ENCODE measurements around the gene MAD2L1BP.
"Not testable (repeated sequence)": the region's sequence is repeated elsewhere in the genome, so short reads cannot be mapped to it uniquely, and the experiment has no call there.

Gene MAD2L1BP

GRCh38 chr6:43657221-43657802, 21.7 kb downstream of the MAD2L1BP start:
- Histone ChIP-seq H3K27me3 (ENCODE audit: control insufficient read depth, insufficient read depth, low read length) (no peaks in the 10 kb centered on the region), H3K4me1 (ENCODE audit: control insufficient read depth, insufficient read depth, low read length) (no peaks in the 10 kb centered on the region), H3K9ac (ENCODE audit: low read length) (no peak overlapping the region)

GRCh38 chr6:43658161-43658560, 22.5 kb downstream of the MAD2L1BP start:
- no peaks in the 10 kb centered on the region for H3K4me1 ChIP-seq (ENCODE audit: control insufficient read depth, insufficient read depth, low read length)
- H3K9ac ChIP-seq (ENCODE audit: low read length) = no peak overlapping the region
- no peak overlapping the region for H3K4me3 ChIP-seq (ENCODE audit: low read length)
- no peaks in the 10 kb centered on the region for H3K27me3 ChIP-seq (ENCODE audit: control insufficient read depth, insufficient read depth, low read length)
- H3K27ac ChIP-seq (ENCODE audit: low read depth, low read length) = no peak overlapping the region
- H3K36me3 ChIP-seq (ENCODE audit: control insufficient read depth, insufficient read depth, low read length) = no peaks in the 10 kb centered on the region

More at GRCh38 chr6:43657221-43657802, 21.7 kb downstream of the MAD2L1BP start:
- no peak overlapping the region for H3K4me3 ChIP-seq (ENCODE audit: low read length)
- no peaks in the 10 kb centered on the region for H3K36me3 ChIP-seq (ENCODE audit: control insufficient read depth, insufficient read depth, low read length)
- no peak overlapping the region for H3K27ac ChIP-seq (ENCODE audit: low read depth, low read length)

GRCh38 chr6:43662948-43663347, 27.3 kb downstream of the MAD2L1BP start:
- H3K36me3 ChIP-seq (ENCODE audit: control insufficient read depth, insufficient read depth, low read length); H3K9ac ChIP-seq (ENCODE audit: low read length); H3K27ac ChIP-seq (ENCODE audit: low read depth, low read length): not testable (repeated sequence)

GRCh38 chr6:43665376-43665775, 29.7 kb downstream of the MAD2L1BP start:
- Histone ChIP-seq H3K4me3 (ENCODE audit: low read length) (no peak overlapping the region), H3K27me3 (ENCODE audit: control insufficient read depth, insufficient read depth, low read length) (peaks cover 1% of the 10 kb centered on the region), H3K9ac (ENCODE audit: low read length) (no peak overlapping the region), H3K36me3 (ENCODE audit: control insufficient read depth, insufficient read depth, low read length) (no peaks in the 10 kb centered on the region), H3K27ac (ENCODE audit: low read depth, low read length) (no peak overlapping the region), H3K4me1 (ENCODE audit: control insufficient read depth, insufficient read depth, low read length) (peaks cover 23% of the 10 kb centered on the region)

More at GRCh38 chr6:43662948-43663347, 27.3 kb downstream of the MAD2L1BP start:
- not testable (repeated sequence) for H3K27me3 ChIP-seq (ENCODE audit: control insufficient read depth, insufficient read depth, low read length); H3K4me3 ChIP-seq (ENCODE audit: low read length); H3K4me1 ChIP-seq (ENCODE audit: control insufficient read depth, insufficient read depth, low read length)

- Histone ChIP-seq H3K27me3 (ENCODE audit: control insufficient read depth, insufficient read depth, low read length) (peaks cover 1% of the 10 kb centered on the region), H3K4me1 (ENCODE audit: control insufficient read depth, insufficient read depth, low read length) (peaks cover 23% of the 10 kb centered on the region), H3K36me3 (ENCODE audit: control insufficient read depth, insufficient read depth, low read length) (peaks cover 8% of the 10 kb centered on the region), H3K27ac (ENCODE audit: low read depth, low read length) (no peak overlapping the region), H3K9ac (ENCODE audit: low read length) (no peak overlapping the region), H3K4me3 (ENCODE audit: low read length) (no peak overlapping the region)
These were observed 30.7 kb downstream of the MAD2L1BP start for GRCh38 chr6:43666196-43666920.

- H3K9ac ChIP-seq (ENCODE audit: low read length) = no peak overlapping the region
- H3K27ac ChIP-seq (ENCODE audit: low read depth, low read length) = no peak overlapping the region
- peaks cover 11% of the 10 kb centered on the region for H3K36me3 ChIP-seq (ENCODE audit: control insufficient read depth, insufficient read depth, low read length)
- peaks cover 23% of the 10 kb centered on the region for H3K4me1 ChIP-seq (ENCODE audit: control insufficient read depth, insufficient read depth, low read length)
- H3K27me3 ChIP-seq (ENCODE audit: control insufficient read depth, insufficient read depth, low read length) = peaks cover 1% of the 10 kb centered on the region
- H3K4me3 ChIP-seq (ENCODE audit: low read length) = no peak overlapping the region
These were observed 31.9 kb downstream of the MAD2L1BP start for GRCh38 chr6:43667245-43668150.

GRCh38 chr6:43668151-43669028, 32.8 kb downstream of the MAD2L1BP start:
- Histone ChIP-seq H3K36me3 (ENCODE audit: control insufficient read depth, insufficient read depth, low read length) (peaks cover 11% of the 10 kb centered on the region), H3K9ac (ENCODE audit: low read length) (no peak overlapping the region), H3K27ac (ENCODE audit: low read depth, low read length) (no peak overlapping the region), H3K27me3 (ENCODE audit: control insufficient read depth, insufficient read depth, low read length) (peaks cover 1% of the 10 kb centered on the region), H3K4me1 (ENCODE audit: control insufficient read depth, insufficient read depth, low read length) (peaks cover 23% of the 10 kb centered on the region), H3K4me3 (ENCODE audit: low read length) (no peak overlapping the region)

- Histone ChIP-seq H3K4me1 (ENCODE audit: control insufficient read depth, insufficient read depth, low read length) (peaks cover 23% of the 10 kb centered on the region), H3K27ac (ENCODE audit: low read depth, low read length) (peak overlapping the region; percentile 53), H3K36me3 (ENCODE audit: control insufficient read depth, insufficient read depth, low read length) (peaks cover 17% of the 10 kb centered on the region)
These were observed 33.6 kb downstream of the MAD2L1BP start for GRCh38 chr6:43669050-43669921.

GRCh38 chr6:43669922-43670622, 34.4 kb downstream of the MAD2L1BP start:
- Histone ChIP-seq H3K4me3 (ENCODE audit: low read length) (no peak overlapping the region), H3K36me3 (ENCODE audit: control insufficient read depth, insufficient read depth, low read length) (peaks cover 25% of the 10 kb centered on the region), H3K27ac (ENCODE audit: low read depth, low read length) (peak overlapping the region; percentile 53), H3K9ac (ENCODE audit: low read length) (no peak overlapping the region), H3K4me1 (ENCODE audit: control insufficient read depth, insufficient read depth, low read length) (peaks cover 23% of the 10 kb centered on the region), H3K27me3 (ENCODE audit: control insufficient read depth, insufficient read depth, low read length) (peaks cover 1% of the 10 kb centered on the region)

More at GRCh38 chr6:43669050-43669921, 33.6 kb downstream of the MAD2L1BP start:
- H3K9ac ChIP-seq (ENCODE audit: low read length) = no peak overlapping the region
- H3K4me3 ChIP-seq (ENCODE audit: low read length) = no peak overlapping the region
- H3K27me3 ChIP-seq (ENCODE audit: control insufficient read depth, insufficient read depth, low read length) = peaks cover 1% of the 10 kb centered on the region

- H3K9ac ChIP-seq (ENCODE audit: low read length) = no peak overlapping the region
- no peak overlapping the region for H3K4me3 ChIP-seq (ENCODE audit: low read length)
- H3K27me3 ChIP-seq (ENCODE audit: control insufficient read depth, insufficient read depth, low read length) = peaks cover 1% of the 10 kb centered on the region
- H3K27ac ChIP-seq (ENCODE audit: low read depth, low read length) = no peak overlapping the region
- peaks cover 23% of the 10 kb centered on the region for H3K4me1 ChIP-seq (ENCODE audit: control insufficient read depth, insufficient read depth, low read length)
- H3K36me3 ChIP-seq (ENCODE audit: control insufficient read depth, insufficient read depth, low read length) = peaks cover 30% of the 10 kb centered on the region
These were observed 35.0 kb downstream of the MAD2L1BP start for GRCh38 chr6:43670623-43670986.

Measured in rectal smooth muscle tissue (tissue), 1 donor.